Activated CD8-positive, alpha-beta memory T cell treated with anti-CD3 and anti-CD28 coated beads, Interleukin-2, amount 50 U/mL, for 24 hours (primary cell): ENCODE results near the gene DNAH3.
"Not testable (repeated sequence)": the region's sequence is repeated elsewhere in the genome, so short reads cannot be mapped to it uniquely, and the experiment has no call there.

ENCODE experiments used
- DNase-seq: peaks from one replicate; pipeline ENCODE4 v3.0.0-alpha.2; 2020; ENCODE audit errors: extremely low read depth

DNAH3 gene

DNA sequence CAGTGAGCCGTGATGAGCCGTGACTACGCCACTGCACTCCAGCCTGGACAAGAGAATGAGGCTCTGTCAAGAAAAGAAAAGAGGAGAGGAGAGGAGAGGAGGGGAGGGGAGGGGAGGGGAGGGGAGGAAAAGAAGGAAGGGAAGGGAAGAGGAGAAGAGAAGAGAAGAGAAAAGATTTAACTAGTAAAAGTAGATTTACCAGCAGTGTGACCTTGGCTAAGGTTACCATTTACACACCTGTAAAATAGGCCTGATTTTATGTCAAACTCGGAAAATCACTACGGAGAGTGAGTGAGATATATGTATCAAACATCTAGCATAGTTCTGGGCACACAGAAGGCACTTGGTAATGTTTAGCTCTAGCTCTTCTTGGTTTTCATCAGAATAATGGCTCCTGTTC, 140.8 kb downstream of the DNAH3 start:
- no peak for DNase-seq

DNA sequence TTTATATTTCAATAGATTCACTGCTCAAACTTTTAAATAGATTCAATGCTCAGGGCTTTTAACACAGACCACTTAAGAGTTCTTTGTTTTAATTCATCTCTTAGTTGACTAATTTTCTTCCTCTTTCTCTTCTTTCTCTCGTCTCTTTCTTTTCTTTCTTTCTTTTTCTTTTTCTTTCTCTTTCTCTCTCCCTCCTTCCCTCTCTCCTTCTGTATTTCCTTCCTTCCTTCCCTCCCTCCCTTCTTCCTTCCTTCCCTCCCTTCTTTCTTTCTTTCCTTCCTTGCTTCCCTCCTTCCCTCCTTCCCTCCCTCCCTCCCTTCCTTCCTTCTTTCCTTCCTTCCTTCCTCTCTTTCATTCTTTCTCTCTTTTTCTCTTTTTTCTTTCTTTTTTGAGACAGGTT, 145.6 kb downstream of the DNAH3 start:
- DNase-seq, result no peak

DNA sequence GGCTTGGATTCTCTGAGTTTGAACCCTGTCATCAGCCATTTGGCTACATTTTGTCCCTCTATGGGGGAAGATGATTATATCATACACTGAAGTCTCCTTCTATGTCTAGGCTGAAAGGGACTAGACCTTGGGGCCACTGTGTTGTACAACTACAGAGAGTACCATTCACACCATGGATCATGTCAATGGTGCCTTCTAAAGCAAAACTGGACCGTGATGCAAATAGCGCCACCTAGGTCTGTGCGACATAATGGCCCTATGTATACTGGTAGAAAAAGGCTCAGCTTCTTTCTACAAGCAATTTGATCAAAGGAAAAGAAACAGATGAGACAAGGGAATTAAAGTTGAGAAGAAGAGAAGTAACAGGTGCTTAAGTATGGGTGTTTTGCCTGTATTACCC, 149.4 kb downstream of the DNAH3 start:
- DNase-seq, result no peak

DNA sequence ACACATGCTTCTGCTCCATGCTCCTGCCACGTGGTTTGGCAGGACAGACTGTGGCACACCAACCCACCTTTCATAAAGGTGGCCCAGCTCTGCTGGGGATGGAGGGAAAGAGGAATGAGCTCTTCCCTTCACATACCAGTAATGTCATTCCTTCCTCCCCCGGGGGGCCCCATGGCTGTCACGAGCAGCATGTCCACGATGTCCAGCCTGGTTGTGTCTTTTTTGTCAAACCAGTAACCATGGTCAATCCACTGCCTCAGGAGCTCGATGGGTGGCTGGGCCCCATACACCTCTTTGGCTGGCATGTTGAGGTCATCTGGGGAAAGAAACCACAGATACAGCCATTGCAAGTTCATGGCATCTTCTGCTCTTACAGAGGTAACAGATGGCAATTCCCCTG, 153.5 kb downstream of the DNAH3 start:
- DNase-seq, result no peak

DNA sequence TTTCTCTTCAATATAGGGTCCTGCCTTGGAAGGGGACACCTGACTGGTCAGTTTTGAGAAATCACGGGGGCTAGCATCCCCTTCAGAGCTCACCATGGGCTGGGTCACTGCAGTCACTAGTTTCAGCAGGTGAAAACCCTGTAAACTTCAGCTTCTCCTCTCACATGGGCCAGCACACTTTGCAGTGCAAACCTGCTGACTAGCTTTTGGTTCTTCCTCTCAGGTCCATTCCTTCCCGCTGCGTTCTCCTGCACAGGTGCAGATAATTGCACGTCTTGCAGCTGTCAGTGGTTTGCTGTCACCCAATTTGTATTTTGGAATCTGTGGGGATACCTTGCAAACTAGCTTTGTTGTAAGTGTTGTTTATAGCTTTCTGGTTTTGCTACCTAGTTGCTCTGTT, 154.9 kb downstream of the DNAH3 start:
- no peak for DNase-seq

DNA sequence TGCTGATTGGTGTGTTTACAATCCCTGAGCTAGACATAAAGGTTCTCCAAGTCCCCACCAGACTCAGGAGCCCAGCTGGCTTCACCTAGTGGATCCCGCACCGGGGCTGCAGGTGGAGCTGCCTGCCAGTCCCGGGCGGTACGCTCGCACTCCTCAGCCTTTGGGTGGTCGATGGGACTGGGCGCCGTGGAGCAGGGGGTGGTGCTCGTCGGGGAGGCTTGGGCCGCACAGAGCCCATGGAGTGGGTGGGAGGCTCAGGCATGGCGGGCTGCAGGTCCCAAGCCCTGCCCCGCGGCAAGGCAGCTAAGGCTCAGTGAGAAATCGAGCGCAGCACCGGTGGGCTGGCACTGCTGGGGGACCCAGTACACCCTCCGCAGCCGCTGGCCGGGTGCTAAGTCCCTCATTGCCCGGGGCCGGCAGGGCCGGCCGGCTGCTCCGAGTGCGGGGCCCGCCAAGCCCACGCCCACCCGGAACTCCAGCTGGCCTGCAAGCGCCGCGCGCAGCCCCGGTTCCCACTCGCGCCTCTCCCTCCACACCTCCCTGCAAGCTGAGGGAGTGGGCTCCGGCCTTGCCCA, 161.1 kb downstream of the DNAH3 start:
- DNase-seq, result not testable (repeated sequence)

DNA sequence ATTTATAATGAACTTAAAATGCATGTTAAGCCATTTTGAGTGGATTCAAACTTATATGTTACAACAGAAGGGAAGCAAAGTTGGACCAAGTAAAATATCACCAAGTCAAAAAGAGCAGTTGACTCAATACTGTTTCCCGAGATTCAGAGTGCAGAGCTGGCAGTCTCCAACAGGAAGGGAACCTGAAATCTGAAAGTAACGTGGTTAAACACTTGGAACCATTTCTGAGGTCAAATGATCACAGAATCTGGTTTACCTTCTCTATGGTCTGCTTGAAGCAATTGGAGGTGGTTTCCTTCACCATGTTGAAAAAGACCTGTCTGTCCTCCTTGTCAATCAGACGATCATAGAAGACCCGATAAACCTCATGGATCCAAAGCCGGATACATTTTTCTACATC, 163.6 kb downstream of the DNAH3 start:
- no peak for DNase-seq

DNA sequence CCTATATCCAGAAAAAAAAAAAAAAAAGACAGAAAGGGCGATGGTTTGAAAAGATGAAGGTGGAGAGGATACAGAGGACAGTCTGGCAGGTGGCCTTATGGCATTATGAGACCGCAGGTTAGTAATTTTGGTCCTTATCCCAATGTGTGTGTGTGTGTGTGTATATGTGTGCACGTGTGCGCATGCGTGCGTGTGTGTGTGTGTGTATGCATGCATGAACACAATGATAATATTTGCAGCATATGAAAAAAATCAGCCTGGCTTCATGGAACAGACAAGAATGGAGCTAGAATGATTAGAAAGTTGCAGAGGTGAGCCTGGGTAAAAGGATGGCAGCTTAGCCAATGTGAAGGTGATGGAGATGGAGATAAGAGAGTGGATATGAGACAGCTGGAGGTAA, 166.6 kb downstream of the DNAH3 start:
- no peak for DNase-seq

DNA sequence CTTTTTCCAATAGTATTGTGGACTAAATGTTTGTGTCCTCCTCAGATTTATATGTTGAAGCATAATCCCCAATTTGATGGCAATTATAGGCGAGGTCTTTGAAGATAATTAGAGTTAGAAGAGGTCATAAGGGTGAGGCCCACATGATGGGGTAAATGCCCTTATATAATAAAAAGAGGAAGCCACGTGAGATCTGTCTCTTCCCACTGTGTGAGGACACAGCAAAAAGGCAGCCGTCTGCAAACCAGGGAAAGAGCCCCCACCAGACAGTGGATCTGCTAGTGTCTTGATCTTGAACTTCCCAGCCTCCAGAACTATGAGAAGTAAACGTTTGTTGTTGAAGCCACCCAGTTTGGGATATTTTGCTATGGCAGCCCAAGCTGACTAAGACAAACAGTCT, 174.1 kb downstream of the DNAH3 start:
- DNase-seq, result no peak

DNA sequence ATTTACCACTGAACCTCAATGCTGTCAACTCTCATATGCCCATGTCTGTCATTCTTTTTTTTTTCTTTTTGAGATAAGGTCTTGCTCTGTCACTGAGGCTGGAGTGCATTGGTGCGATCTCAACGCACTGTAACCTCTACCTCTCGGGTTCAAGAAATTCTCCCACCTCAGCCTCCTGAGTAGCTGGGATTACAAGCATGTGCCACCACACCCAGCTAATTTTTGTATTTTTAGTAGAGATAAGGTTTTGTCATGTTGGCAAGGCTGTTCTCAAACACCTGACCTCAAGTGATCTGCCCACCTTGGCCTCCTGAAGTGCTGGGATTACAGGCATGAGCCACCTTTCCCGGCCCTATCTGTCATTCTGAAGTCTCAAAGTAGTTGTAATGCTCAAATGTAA, 177.4 kb downstream of the DNAH3 start:
- not testable (repeated sequence) for DNase-seq

DNA sequence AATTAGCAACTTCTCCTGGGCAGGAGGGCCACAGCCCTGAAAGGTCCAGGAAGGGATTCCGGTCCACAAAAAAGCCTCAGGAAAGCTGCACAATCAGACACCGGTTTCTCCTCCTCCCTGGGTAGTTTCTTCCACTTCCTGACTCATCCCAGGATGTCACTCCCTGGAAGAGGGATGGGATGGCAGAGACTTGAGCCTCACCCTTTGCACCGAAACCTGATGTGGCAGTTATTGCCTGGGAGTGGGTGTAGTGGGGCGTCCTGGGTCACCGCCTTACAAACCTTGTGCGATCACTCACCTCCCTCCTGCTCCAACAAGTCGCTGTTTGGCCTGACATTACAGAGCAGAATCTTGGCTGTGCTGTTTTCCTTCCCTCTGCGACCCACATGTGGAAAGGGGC, 179.2 kb downstream of the DNAH3 start:
- no peak for DNase-seq

DNA sequence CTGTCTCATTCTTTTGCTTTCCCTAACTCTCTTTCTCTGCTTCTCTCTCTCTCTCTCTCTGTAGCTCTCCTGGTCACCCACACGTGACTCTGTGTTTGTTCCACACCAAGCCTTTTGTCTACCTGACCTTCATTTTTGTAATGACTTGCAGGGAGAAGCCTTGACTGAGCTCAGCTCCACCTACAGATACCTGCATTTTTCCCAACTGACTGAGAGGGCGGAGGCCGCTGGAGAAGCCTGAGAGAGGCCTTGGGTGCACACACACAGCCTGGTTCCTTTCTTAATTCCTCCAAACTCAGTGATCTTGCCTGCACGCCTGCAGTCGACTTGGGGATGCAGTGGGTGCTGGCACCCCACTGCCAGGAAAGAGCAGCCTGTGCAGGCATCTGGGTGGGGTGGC, 181.3 kb downstream of the DNAH3 start:
- DNase-seq, result no peak

DNA sequence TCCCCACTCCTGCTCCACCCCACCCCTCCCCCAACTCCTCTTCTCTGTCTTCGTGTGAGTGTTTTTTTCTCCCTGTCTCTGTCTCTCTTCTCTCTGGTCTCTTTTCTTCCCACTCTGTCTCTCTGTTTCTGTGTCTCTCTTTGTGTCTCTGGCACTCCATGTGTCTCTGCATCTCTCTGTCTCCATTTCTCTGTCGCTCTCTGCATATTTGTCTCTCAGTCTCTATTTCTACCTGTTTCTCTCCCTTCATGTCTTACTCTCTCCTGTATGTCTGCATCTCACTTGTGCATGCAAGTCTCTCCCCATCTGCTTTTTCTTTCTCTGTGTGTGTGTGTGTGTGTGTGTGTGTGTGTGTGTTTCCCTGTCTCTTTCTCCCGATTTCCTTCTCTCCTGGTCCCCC, 181.9 kb downstream of the DNAH3 start:
- DNase-seq, result no peak

DNA sequence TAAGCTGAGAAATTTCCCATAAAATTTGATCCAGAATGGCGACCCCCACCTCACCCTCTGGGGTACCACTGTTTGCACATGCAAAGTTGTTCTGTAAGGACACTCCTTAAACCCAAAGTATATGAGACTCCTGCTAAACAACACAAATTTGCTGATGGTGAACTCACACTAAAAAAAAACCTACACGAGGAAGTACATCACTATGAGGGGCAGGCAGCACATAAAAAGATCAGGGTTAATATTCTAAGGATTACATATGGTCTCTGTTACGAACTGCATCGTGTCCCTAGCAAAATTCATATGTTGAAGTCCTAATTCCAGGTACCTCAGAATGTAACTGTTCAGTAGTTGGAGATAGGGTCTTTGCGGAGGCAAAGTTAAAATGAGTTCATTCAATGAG, 189.7 kb downstream of the DNAH3 start:
- no peak for DNase-seq

DNA sequence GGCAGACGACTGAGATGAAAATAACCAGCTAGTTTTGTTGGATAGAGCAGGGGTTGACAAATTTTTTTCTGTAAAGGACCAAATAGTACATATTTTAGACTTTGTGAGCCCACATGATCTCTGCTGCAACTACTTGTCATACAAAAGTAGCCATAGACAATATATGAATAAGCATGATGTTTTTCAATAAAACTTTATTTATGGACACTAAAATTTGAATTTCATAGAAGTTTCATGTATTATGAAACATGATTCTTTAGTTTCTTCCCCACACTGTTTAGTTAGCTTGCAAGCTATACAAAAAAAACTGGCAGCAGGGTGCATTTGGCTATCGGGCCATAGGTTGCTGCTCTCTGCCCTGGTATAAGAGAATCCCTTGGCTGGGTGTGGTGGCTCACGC, 193.5 kb downstream of the DNAH3 start:
- DNase-seq, result no peak

DNA sequence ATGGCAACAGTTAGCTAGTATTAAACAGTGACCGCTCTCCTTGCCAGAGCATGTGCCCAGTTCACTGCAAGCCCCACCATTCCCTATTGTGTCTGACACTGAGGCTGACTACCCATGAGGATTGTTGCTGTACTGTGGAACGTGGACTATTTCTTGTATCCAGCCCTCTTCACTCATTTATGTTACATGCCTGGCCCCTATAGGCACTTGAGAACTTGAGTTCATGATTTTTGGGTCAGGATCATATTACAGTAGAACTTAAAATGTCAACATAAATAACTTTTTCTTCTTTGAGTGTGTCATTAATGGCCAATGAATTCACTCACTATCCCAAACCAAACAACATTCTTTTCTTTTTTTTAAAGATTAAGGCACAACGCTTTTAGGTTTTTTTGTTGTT, 194.3 kb downstream of the DNAH3 start:
- no peak for DNase-seq

DNA sequence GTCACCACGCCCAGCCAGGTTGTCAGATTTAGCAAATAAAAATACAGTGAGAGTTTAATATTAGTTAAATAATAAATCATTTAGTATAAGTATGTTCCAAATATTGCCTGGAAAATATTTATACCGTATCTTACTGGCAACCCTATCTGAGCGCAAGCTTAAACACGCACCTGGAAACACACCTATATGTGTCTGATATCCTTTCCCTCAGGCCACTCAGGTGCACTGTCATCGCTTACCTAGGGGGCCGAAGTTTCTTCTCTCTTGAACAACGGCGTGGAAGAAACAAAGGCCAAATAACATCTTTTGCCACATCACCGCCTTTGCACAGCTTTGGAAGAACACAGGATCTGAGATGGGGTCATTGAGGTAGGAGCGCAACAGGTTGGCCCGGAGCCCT, 196.1 kb downstream of the DNAH3 start:
- no peak for DNase-seq

DNA sequence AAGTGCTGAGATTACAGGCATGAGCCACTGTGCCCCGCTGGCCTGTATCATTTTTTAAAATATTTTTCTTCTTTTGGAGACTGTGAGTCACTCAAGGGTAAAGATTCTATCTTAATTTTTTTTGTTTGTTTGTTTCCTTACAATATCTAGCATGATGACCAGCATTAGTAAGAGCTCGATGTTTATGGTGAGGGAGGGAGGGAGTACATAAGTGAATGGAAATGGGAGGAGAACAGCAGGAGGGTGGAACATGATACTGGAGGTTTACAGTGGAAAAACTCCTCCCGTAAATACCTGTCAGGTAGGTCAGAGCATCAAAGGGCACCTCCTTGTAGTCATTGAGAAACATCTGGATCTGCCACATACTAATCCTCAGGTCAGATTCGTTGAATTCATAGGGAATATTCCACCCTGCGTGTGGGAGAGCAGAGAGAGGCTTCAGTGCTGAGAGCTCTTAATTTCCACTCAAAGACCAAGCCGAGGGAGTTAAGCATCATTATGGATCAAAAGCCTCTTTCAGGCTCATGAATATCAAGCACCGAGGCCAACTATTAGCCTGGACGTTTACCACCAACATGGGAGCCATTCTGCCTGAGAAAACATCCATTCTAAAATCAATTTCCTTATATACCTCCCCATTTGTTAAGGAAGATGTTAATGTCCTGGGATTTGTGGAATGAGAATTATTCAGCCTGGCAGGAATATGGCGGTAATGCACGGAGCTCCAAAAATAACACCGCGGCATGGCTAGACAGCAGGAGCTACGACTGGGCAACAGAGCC, 198.3 kb downstream of the DNAH3 start:
- DNase-seq, result no peak

DNA sequence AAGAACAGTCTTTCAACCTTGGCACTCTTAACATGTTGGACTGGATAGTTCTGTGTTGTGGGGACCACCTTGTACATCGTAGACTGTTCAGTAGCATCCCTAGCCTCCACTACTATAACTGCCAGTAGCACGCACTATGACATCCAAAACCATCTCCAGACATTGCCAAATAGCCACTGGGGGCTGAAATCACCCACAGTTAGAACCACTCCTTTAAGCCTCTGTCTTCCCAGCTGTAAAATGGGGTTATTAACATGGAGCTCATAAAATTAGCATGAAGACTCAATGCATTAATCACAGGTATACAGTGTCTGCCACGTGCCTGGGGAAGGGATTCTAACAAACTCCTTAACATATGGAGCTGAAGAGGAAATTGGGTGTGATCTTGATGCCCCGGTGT, 200.4 kb downstream of the DNAH3 start:
- DNase-seq, result no peak

DNA sequence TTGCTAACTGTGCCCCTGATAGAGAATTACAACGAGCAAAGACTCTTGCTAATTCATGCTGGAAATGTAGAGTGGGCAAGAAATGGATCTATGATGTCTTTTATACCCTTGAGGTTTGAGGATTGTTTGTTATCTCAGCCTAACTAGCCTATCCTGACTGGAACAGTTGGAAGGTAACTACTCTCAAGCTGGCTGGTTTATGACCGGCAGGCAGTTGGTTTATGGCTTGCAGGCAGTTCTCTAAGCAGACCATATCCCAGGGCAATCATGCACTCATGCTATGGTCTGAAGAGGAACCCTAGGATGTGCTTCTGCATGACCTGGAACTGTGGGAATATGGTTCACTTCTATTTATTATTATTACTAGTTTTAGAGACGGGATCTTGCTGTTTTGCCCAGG, 201.0 kb downstream of the DNAH3 start:
- no peak for DNase-seq

DNA sequence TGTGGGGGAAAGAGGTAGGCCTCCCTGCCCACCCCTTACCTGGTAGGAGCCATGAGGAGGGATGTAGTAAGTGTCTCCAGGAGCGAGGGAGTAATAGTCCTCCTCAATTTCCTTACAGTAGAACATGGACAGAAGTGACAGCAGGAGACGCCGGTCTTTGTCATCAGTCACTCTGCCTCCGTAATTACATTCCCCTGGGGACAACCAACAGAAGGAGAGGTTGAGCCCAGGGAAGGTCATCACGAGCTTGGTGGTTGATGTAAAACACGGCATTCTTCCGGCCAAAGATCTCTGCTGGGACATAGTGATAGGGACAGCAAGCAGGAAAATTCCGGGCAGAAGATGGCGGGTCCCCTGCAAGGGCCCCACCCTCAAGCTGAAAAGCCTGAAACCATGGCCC, 202.2 kb downstream of the DNAH3 start:
- no peak for DNase-seq

DNA sequence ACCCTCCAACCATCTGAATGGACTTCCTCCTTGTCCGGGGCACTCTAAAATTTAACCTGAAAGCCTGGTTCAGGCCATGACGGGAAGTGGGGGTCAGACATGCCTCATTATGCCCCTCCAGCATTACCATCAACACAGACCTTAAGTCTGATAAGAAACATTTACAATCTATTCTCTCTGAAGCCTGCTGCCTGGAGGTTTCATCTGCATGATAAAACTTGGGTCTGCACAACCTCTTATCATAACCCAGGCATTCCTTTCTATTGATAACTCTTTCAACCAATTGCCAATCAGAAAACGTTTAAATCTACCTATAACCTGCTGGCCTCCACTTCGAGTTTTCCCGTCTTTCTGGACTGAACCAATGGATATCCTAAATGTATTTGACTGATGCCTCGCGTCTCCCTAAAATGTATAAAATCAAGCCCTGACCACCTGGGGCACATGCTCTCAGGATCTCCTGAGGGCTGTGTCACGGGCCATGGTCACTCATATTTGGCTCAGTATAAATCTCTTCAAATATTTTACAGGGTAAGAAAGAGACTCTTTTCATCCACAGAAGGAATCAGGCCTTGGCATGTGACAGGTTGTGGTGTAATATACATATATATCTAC, 204.5 kb downstream of the DNAH3 start:
- DNase-seq, result no peak

DNA sequence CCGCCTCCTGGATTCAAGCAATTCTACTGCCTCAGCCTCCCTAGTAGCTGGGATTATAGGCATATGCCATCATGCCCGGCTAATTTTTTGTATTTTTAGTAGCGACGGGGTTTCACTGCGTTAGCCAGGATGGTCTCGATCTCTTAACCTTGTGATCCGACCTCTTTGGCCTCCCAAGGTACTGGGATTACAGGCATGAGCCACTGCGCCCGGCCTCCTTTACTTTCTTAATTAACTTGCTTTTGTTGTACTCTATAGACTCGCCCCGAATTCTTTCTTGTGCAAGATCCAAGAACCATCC, 205.1 kb downstream of the DNAH3 start:
- DNase-seq, result not testable (repeated sequence)
